IMR-90 (cell line): Measurements from ENCODE around the gene CIBAR2. TPM values are rescaled to one million over a fixed set of nuclear protein-coding genes. Genes with fewer than 3 reads are reported as not detected.

Experiments
- ATAC-seq: fragments of 200-7000 bp; cut with Tn5 transposase; 2 replicates; pipeline ENCODE4 v1.9.1; 2020; ENCODE audit warnings: low read depth, mild to moderate bottlenecking, moderate library complexity
- BruUV-seq: library from RNA; stranded (reverse); fragments of 400-500 nt; replicated peaks from 2 replicates; lab custom pipeline; 2021; lab: Mats Ljungman, UMichigan
- CTCF ChIA-PET: fragments of 300-600 bp; formaldehyde crosslinking; extraction: SDS; loops from one replicate; lab custom pipeline; 2021; ENCODE audit warnings: antibody characterized with exemption; lab: Yijun Ruan, JAX
- POLR2A ChIA-PET: fragments of 300-600 bp; sonication (Branson Sonifier 250); formaldehyde crosslinking; loops from one replicate; lab custom pipeline; 2022; ENCODE audit warnings: antibody characterized with exemption; ENCODE audit not compliant: unreplicated experiment; lab: Charles Lee
- DNase-seq: peaks from one replicate; pipeline ENCODE4 v3.0.0; 2013
- H2AFZ ChIP-seq: replicated peaks from 2 replicates; pipeline ENCODE3; 2013; ENCODE audit warnings: low read length, mild to moderate bottlenecking; ENCODE audit not compliant: poor library complexity
- H2AK5ac ChIP-seq: 2 replicates; pipeline ENCODE4 v1.6.1; 2013; ENCODE audit warnings: low read depth, low read length, inconsistent platforms
- H2AK9ac ChIP-seq: replicated peaks from 2 replicates; pipeline ENCODE3; 2013; ENCODE audit warnings: mild to moderate bottlenecking, low read depth, low read length, moderate library complexity; ENCODE audit not compliant: poor library complexity
- H2BK120ac ChIP-seq: 2 replicates; pipeline ENCODE4 v1.6.1; 2013; ENCODE audit warnings: low read depth, low read length, inconsistent platforms
- H2BK15ac ChIP-seq: 3 replicates; pipeline ENCODE4 v1.6.1; 2013; ENCODE audit warnings: low read depth, low read length, inconsistent platforms
- H2BK20ac ChIP-seq: 2 replicates; pipeline ENCODE4 v1.6.1; 2013; ENCODE audit warnings: low read depth, mild to moderate bottlenecking, inconsistent platforms, low read length, moderate library complexity
- H2BK5ac ChIP-seq: 2 replicates; pipeline ENCODE4 v1.6.1; 2013; ENCODE audit warnings: mild to moderate bottlenecking, low read depth, low read length, inconsistent platforms; ENCODE audit not compliant: poor library complexity, severe bottlenecking
- H3K14ac ChIP-seq: replicated peaks from 2 replicates; pipeline ENCODE4 v1.6.1; 2013; ENCODE audit warnings: low read depth, low read length, inconsistent platforms
- H3K18ac ChIP-seq: 2 replicates; pipeline ENCODE4 v1.6.1; 2013; ENCODE audit warnings: low read depth, low read length, control low read depth
- H3K23ac ChIP-seq: 2 replicates; pipeline ENCODE4 v1.6.1; 2013; ENCODE audit warnings: low read depth, low read length, inconsistent platforms
- H3K27ac ChIP-seq: 2 replicates; pipeline ENCODE4 v1.5.1; 2013; ENCODE audit warnings: mild to moderate bottlenecking, control low read depth, low read length; ENCODE audit not compliant: insufficient read depth
- H3K27me3 ChIP-seq: 2 replicates; pipeline ENCODE4 v1.6.1; 2013; ENCODE audit warnings: low read length; ENCODE audit not compliant: control insufficient read depth, insufficient read depth
- H3K36me3 ChIP-seq: 2 replicates; pipeline ENCODE4 v1.6.1; 2013; ENCODE audit warnings: low read length, mixed read lengths; ENCODE audit not compliant: control insufficient read depth, insufficient read depth
- H3K4ac ChIP-seq: 2 replicates; pipeline ENCODE4 v1.6.1; 2013; ENCODE audit warnings: low read depth, low read length, inconsistent platforms
- H3K4me1 ChIP-seq: 2 replicates; pipeline ENCODE4 v1.6.1; 2013; ENCODE audit warnings: low read length, mixed read lengths; ENCODE audit not compliant: control insufficient read depth, insufficient read depth
- H3K4me2 ChIP-seq: 2 replicates; pipeline ENCODE4 v1.6.1; 2013; ENCODE audit warnings: low read depth, mild to moderate bottlenecking, control low read depth, low read length, moderate library complexity
- H3K4me3 ChIP-seq: 2 replicates; pipeline ENCODE4 v1.5.1; 2013; ENCODE audit warnings: low read depth, mild to moderate bottlenecking, control low read depth, low read length, moderate library complexity; ENCODE audit not compliant: insufficient read depth
- H3K56ac ChIP-seq: 2 replicates; pipeline ENCODE4 v1.6.1; 2013; ENCODE audit warnings: low read length, inconsistent platforms; ENCODE audit not compliant: insufficient read depth; ENCODE audit errors: extremely low read depth
- H3K79me1 ChIP-seq, 2 experiments: 2 replicates each; pipeline ENCODE4 v1.6.1; 2013; ENCODE audit warnings: low read length in 2 of 2, inconsistent platforms in 1 of 2, low read depth in 1 of 2
- H3K9ac ChIP-seq: 2 replicates; pipeline ENCODE4 v1.6.1; 2013; ENCODE audit warnings: low read depth, low read length, control low read depth
- H3K9me1 ChIP-seq: 2 replicates; pipeline ENCODE4 v1.6.1; 2013; ENCODE audit warnings: low read length, inconsistent platforms; ENCODE audit not compliant: insufficient read depth
- H3K9me3 ChIP-seq: 2 replicates; pipeline ENCODE4 v1.6.1; 2013; ENCODE audit warnings: low read length; ENCODE audit not compliant: control insufficient read depth, insufficient read depth
- H4K20me1 ChIP-seq: 2 replicates; pipeline ENCODE4 v1.6.1; 2013; ENCODE audit warnings: low read length, inconsistent platforms; ENCODE audit not compliant: insufficient read depth
- H4K5ac ChIP-seq: 2 replicates; pipeline ENCODE4 v1.6.1; 2013; ENCODE audit warnings: mild to moderate bottlenecking, low read depth, low read length, control low read depth
- H4K8ac ChIP-seq, 2 experiments: 2 replicates each; pipeline ENCODE4 v1.6.1; 2013; ENCODE audit warnings: low read depth in 2 of 2, low read length in 2 of 2, control low read depth in 1 of 2, inconsistent platforms in 1 of 2
- H4K91ac ChIP-seq: 2 replicates; pipeline ENCODE4 v1.6.1; 2013; ENCODE audit warnings: low read depth, low read length, inconsistent platforms; ENCODE audit not compliant: insufficient read depth
- BHLHE40 ChIP-seq: fragments of 150-350 bp; IDR thresholded peaks from 2 replicates; pipeline ENCODE4 v1.6.1; 2016; ENCODE audit warnings: mild to moderate bottlenecking, low read depth, low read length
- CEBPB ChIP-seq: IDR thresholded peaks from 2 replicates; pipeline ENCODE4 v1.6.1; 2012; ENCODE audit warnings: low read depth, low read length, improper control_type of control experiment
- CHD1 ChIP-seq: IDR thresholded peaks from 2 replicates; pipeline ENCODE4 v1.6.1; 2012; ENCODE audit warnings: low read depth, low read length, improper control_type of control experiment
- CTCF ChIP-seq: conservative IDR thresholded peaks from 2 replicates; pipeline ENCODE4 v1.5.1; 2012; ENCODE audit warnings: mild to moderate bottlenecking, low read depth, low read length, improper control_type of control experiment
- ELK1 ChIP-seq: fragments of 150-350 bp; IDR thresholded peaks from 2 replicates; pipeline ENCODE4 v1.6.1; 2016; ENCODE audit warnings: low read depth, mild to moderate bottlenecking, low read length, moderate library complexity, borderline replicate concordance
- FOS ChIP-seq: fragments of 150-350 bp; IDR thresholded peaks from 2 replicates; pipeline ENCODE4 v1.6.1; 2016; ENCODE audit warnings: low read depth, low read length
- MAFK ChIP-seq: IDR thresholded peaks from 2 replicates; pipeline ENCODE4 v1.6.1; 2012; ENCODE audit warnings: low read depth, low read length, improper control_type of control experiment
- MAZ ChIP-seq: IDR thresholded peaks from 2 replicates; pipeline ENCODE4 v1.6.1; 2012; ENCODE audit warnings: low read depth, mild to moderate bottlenecking, low read length, improper control_type of control experiment, moderate library complexity, borderline replicate concordance
- MXI1 ChIP-seq: IDR thresholded peaks from 2 replicates; pipeline ENCODE4 v1.6.1; 2012; ENCODE audit warnings: low read depth, mild to moderate bottlenecking, low read length, moderate library complexity, borderline replicate concordance
- NFE2L2 ChIP-seq: fragments of 150-350 bp; IDR thresholded peaks from 2 replicates; pipeline ENCODE4 v1.6.1; 2016; ENCODE audit warnings: low read depth, mild to moderate bottlenecking, low read length
- POLR2A ChIP-seq: IDR thresholded peaks from 2 replicates; pipeline ENCODE4 v1.6.1; 2012; ENCODE audit warnings: mild to moderate bottlenecking, low read depth, low read length
- RAD21 ChIP-seq: IDR thresholded peaks from 2 replicates; pipeline ENCODE4 v1.6.1; 2012; ENCODE audit warnings: low read length, improper control_type of control experiment
- RCOR1 ChIP-seq: IDR thresholded peaks from 2 replicates; pipeline ENCODE4 v1.6.1; 2012; ENCODE audit warnings: mild to moderate bottlenecking, low read length, improper control_type of control experiment; ENCODE audit not compliant: insufficient replicate concordance
- RFX5 ChIP-seq: IDR thresholded peaks from 2 replicates; pipeline ENCODE4 v1.8.0; 2012; ENCODE audit warnings: low read depth, mild to moderate bottlenecking, low read length, moderate library complexity
- SMC3 ChIP-seq: fragments of 150-350 bp; IDR thresholded peaks from 2 replicates; pipeline ENCODE4 v1.6.1; 2016; ENCODE audit warnings: low read depth, mild to moderate bottlenecking, antibody characterized with exemption, low read length, moderate library complexity
- USF2 ChIP-seq: fragments of 150-350 bp; IDR thresholded peaks from 2 replicates; pipeline ENCODE4 v1.6.1; 2017; ENCODE audit warnings: mild to moderate bottlenecking, antibody characterized with exemption, low read length, low read depth
- WGBS, 2 experiments: methylation state at CpG; one replicate each; pipeline versions ENCODE4 v1.1.5 to v1.1.7; 2013; ENCODE audit warnings: missing lambda C conversion rate in 2 of 2; ENCODE audit not compliant: insufficient read length in 1 of 2; ENCODE audit errors: extremely low coverage in 2 of 2; 5-methylcytosine and 5-hydroxymethylcytosine counted together
- dilution Hi-C: fragments of 300-500 bp; cut with HindIII; formaldehyde crosslinking; loops from one replicate; pipeline ENCODE4 v1.14.3; 2018; ENCODE audit warnings: low sequenced_read_pairs; ENCODE audit not compliant: unreplicated experiment
- in situ Hi-C: fragments of 300-500 bp; cut with MboI; formaldehyde crosslinking; loops from 3 replicates; pipeline ENCODE4 v1.14.3; 2019; ENCODE audit warnings: low sequenced_read_pairs, inconsistent platforms, mixed read lengths
- intact Hi-C: fragments of 100-400 bp; cut with micrococcal nuclease; formaldehyde crosslinking; loops from 2 replicates; pipeline ENCODE4 v1.10.0; 2022
- polyA plus RNA-seq, 3 experiments: library from polyadenylated mRNA; depleted of rRNA; stranded (reverse); fragments of >200 nt; gene quantifications; 2 replicates each; pipeline ENCODE4 v1.2.3, GENCODE V29; 2012; ENCODE audit warnings: low replicate concordance in 1 of 3
- total RNA-seq: library from RNA; depleted of rRNA; stranded (reverse); fragments of >200 nt; gene quantifications from 2 replicates; pipeline ENCODE4 v1.2.3, GENCODE V29; 2012

CIBAR2 gene
- total and polyA plus RNA-seq, 2 of the 4 experiments (the other 2 are of a cell fraction) = 0.18 to 0.24 TPM

DNA sequence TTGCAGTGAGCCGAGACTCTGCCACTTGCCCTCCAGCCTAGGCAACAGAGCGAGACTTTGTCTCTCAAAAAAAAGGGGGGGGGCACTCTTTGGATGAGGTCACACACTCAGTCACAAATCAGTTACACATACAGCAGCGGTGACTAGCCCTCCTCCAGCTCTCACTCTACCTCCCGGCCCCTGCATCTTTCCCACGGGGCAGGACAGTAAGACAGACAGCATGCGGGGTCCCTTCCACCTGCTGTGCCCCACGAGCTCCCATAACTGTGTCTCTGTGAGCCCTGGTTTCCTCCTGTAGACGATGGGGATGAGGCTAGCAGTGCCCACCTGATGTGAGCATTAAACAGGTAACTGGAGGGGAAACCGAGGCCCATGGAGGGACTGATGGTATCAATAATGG lies 5.2 kb downstream of the CIBAR2 start:
- TF ChIP-seq MXI1 (no peak), CTCF (no peak), BHLHE40 (no peak), CHD1 (no peak), CEBPB (no peak), RCOR1 (no peak), USF2 (no peak), SMC3 (no peak), ELK1 (no peak), MAFK (no peak), MAZ (no peak), NFE2L2 (no peak), RAD21 (no peak), FOS (no peak), POLR2A (no peak), RFX5 (no peak)
- Histone ChIP-seq H3K79me1 (no peaks in the 10 kb centered on the region), H3K56ac (no peak overlapping the region), H3K27me3 (peaks cover 21% of the 10 kb centered on the region), H3K4me1 (no peaks in the 10 kb centered on the region), H3K4ac (no peak overlapping the region), H2BK15ac (no peak overlapping the region), H4K5ac (no peak overlapping the region), H3K23ac (no peak overlapping the region), H4K8ac (no peak overlapping the region), H3K27ac (no peak overlapping the region), H3K36me3 (no peaks in the 10 kb centered on the region), H4K91ac (no peak overlapping the region), H2BK20ac (no peak overlapping the region), H3K4me3 (no peak overlapping the region), H2AK9ac (no peak overlapping the region), H3K18ac (no peak overlapping the region), H2AFZ (no peak overlapping the region), H3K4me2 (no peak overlapping the region), H4K20me1 (no peaks in the 10 kb centered on the region), H2AK5ac (no peak overlapping the region), H2BK120ac (no peak overlapping the region), H3K9ac (no peak overlapping the region), H3K14ac (no peak overlapping the region), H2BK5ac (no peak overlapping the region), H3K9me3 (peaks cover 4% of the 10 kb centered on the region; the same call in 1 of the 2 replicates), H3K9me1 (no peaks in the 10 kb centered on the region)
- POLR2A ChIA-PET = no interaction called here
- 75% methylated on average over 4 of the region's 9 CpGs; no CpG with 5 or more reads in 1 of the 2 experiments for WGBS, 2 experiments
- in situ Hi-C loops = no loop called here
- DNase-seq = no peak
- intact Hi-C loops = no loop called here
- dilution Hi-C loops = no loop called here
- ATAC-seq = no peak
- BruUV-seq = no TSS peak
- CTCF ChIA-PET = no interaction called here
